Skeletal muscle satellite cell (primary cell): ENCODE data around the gene METTL18. TPM values are rescaled to one million over a fixed set of nuclear protein-coding genes. Genes with fewer than 3 reads are reported as not detected.
A peak's percentile ranks its signal among the peaks of the same experiment; 100 is the strongest.

Experiments
- H3K27me3 ChIP-seq: 2 replicates; pipeline ENCODE4 v1.7.0; 2013; ENCODE audit warnings: low read length; ENCODE audit not compliant: control insufficient read depth, insufficient read depth
- H3K36me3 ChIP-seq: 2 replicates; pipeline ENCODE4 v1.7.0; 2013; ENCODE audit warnings: mild to moderate bottlenecking, control low read depth, low read length; ENCODE audit not compliant: insufficient read depth
- H3K4me1 ChIP-seq: 2 replicates; pipeline ENCODE4 v1.7.0; 2013; ENCODE audit warnings: low read length; ENCODE audit not compliant: control insufficient read depth, insufficient read depth
- H3K4me2 ChIP-seq: 2 replicates; pipeline ENCODE4 v1.7.0; 2013; ENCODE audit warnings: mild to moderate bottlenecking, low read length
- H3K4me3 ChIP-seq: 2 replicates; pipeline ENCODE4 v1.7.0; 2013; ENCODE audit warnings: low read length
- H3K9ac ChIP-seq: 2 replicates; pipeline ENCODE4 v1.7.0; 2013; ENCODE audit warnings: mild to moderate bottlenecking, low read depth, low read length, moderate library complexity
- H3K9me3 ChIP-seq: replicated peaks from 2 replicates; pipeline ENCODE4 v1.7.0; 2013; ENCODE audit warnings: mild to moderate bottlenecking, control low read depth, low read length
- total RNA-seq: library from RNA; depleted of rRNA; stranded (reverse); fragments of >200 nt; gene quantifications from 2 replicates; pipeline ENCODE4 v1.2.3, GENCODE V29; 2012; rRNA removed

METTL18 gene
- 5.7 and 7.9 TPM in 2 replicates for total RNA-seq

DNA sequence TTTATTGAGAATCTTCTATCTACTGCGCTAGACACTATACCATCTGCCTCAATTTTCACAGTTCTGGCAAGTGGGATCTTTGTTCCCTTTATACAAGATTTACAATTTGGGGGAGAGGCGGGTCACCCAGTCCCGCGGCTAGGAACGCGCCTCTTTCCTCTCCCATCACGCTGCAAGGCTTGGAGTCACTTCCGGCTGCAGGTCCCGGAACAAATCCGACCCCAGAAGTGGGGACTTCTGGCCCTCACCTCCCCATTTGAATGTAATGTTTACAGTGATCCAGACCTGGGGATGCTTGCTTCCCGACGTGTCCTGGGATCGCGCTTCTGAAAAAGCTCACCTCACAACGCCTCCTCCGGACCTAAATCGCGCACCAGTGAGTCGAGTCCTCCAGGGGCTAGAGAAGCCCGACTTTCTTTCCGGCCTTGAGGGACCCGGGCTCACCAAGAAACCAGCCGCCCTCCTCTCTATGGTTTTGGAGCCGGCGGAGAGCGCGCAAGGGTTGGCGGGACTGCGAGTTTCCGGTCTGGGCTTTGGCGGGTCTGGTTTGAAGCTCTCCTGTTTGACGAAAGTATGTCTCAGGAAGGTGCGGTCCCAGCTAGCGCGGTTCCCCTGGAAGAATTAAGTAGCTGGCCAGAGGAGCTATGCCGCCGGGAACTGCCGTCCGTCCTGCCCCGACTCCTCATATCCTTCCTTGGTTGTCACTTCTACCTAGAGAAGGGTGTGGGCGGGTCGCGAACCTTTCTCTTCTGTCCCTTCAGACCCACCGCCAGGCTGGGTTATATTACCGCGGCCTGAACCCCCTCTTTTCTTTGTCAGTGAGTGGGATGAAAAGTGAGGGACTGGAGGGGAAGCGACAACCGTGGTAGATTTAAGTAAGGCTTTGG, at the start of gene METTL18:
Gene METTL18, minus strand, starts transcription at position 378 of the 887 bp plus-strand sequence. CDS start 1,212 bp downstream, outside the sequence.
- Histone ChIP-seq H3K4me2 (peak within 1 kb of the TSS; percentile 90), H3K9me3 (no peaks in the 10 kb centered on the region), H3K4me1 (peaks cover 16% of the 10 kb centered on the region), H3K36me3 (peaks cover 1% of the 10 kb centered on the region), H3K27me3 (no peaks in the 10 kb centered on the region), H3K9ac (peak within 1 kb of the TSS; percentile 94), H3K4me3 (peak within 1 kb of the TSS; percentile 94)

DNA sequence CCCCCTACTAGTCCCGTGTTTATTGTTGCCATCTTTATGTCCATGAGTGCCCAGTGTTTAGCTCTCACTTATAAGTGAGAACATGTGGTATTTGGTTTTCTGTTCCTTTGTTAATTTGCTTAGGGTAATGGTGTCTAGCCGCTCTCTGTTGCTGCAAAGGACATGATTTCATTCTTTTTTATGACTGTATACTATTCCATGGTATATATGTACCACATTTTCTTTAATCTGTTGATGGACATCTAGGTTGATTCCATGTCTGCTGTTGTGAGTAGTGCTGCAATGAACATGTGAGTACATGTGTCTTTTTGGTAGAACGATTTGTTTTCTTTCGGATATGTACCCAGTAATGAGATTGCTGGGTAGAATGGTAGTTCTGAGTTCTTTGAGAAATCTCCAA, 44.2 kb upstream of the METTL18 start:
- Histone ChIP-seq H3K4me2 (no peak overlapping the region), H3K36me3 (peaks cover 12% of the 10 kb centered on the region), H3K9ac (no peak overlapping the region), H3K4me1 (no peaks in the 10 kb centered on the region), H3K27me3 (no peaks in the 10 kb centered on the region), H3K9me3 (no peaks in the 10 kb centered on the region), H3K4me3 (no peak overlapping the region)

DNA sequence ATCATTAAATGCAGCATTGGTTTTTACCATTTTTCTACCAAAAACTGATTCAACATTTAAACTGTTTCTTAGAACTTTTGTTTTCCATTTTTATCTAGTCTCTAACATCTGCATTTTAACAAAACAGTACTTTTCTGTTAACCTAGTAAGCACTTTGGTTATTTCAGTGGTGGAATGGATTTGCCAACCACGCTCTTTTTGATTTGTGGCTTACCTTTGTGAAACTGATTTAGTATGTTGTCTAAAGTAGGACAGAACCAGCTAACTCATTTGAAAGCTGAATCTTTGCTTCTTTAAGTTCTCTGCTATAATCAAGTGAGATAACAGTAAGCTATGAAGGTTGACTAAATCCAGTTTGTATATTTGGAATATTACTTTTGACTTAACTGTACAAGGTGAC, 41.5 kb upstream of the METTL18 start:
- Histone ChIP-seq H3K4me1 (no peaks in the 10 kb centered on the region), H3K9me3 (no peaks in the 10 kb centered on the region), H3K4me2 (no peak overlapping the region), H3K27me3 (no peaks in the 10 kb centered on the region), H3K9ac (no peak overlapping the region), H3K4me3 (no peak overlapping the region), H3K36me3 (peaks cover 11% of the 10 kb centered on the region)

DNA sequence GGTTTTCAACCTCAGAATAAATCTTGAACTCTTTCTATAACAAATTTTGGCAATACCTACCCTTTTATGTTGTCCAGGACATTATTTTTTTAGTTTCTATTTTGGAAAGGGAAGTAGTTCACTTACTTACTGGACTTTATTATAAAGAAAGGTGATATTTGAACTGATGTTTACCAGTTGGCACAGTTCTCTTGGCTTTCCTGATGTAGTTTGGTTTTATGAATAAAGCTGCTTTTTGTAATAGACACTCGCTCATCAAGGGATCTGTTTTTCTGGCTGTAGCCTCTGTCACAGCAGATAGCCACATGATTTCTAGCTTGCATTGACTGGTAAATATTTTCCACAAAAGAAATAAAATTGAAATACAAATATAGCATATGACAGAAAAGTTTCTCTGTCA, 40.9 kb upstream of the METTL18 start:
- no peaks in the 10 kb centered on the region for H3K4me1 ChIP-seq
- no peak overlapping the region for H3K4me3 ChIP-seq
- H3K36me3 ChIP-seq, result peaks cover 11% of the 10 kb centered on the region
- H3K4me2 ChIP-seq, result no peak overlapping the region
- H3K27me3 ChIP-seq, result no peaks in the 10 kb centered on the region
- no peaks in the 10 kb centered on the region for H3K9me3 ChIP-seq
- H3K9ac ChIP-seq, result no peak overlapping the region

DNA sequence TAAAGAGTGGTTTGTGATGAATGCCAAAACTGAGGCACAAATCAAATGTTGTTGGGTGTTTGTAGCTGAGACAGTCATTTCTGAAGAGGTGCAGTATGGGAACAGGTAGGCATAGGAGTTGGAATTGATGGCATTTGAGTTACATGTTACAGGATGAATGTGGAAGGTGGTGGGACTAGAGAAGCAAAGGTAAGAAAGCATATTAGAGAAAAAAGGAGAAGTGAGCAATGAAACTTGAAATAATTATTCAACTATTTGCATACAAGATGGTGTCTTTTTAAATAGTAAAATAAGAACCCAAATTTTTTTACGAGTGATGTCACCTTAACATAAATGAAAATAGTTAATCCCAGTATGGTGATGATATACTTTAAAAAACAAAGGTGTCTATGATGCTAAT, 40.2 kb upstream of the METTL18 start:
- H3K4me3 ChIP-seq, result no peak overlapping the region
- H3K27me3 ChIP-seq, result no peaks in the 10 kb centered on the region
- H3K9ac ChIP-seq, result no peak overlapping the region
- H3K36me3 ChIP-seq, result peaks cover 11% of the 10 kb centered on the region
- H3K9me3 ChIP-seq, result no peaks in the 10 kb centered on the region
- no peaks in the 10 kb centered on the region for H3K4me1 ChIP-seq
- H3K4me2 ChIP-seq, result no peak overlapping the region

DNA sequence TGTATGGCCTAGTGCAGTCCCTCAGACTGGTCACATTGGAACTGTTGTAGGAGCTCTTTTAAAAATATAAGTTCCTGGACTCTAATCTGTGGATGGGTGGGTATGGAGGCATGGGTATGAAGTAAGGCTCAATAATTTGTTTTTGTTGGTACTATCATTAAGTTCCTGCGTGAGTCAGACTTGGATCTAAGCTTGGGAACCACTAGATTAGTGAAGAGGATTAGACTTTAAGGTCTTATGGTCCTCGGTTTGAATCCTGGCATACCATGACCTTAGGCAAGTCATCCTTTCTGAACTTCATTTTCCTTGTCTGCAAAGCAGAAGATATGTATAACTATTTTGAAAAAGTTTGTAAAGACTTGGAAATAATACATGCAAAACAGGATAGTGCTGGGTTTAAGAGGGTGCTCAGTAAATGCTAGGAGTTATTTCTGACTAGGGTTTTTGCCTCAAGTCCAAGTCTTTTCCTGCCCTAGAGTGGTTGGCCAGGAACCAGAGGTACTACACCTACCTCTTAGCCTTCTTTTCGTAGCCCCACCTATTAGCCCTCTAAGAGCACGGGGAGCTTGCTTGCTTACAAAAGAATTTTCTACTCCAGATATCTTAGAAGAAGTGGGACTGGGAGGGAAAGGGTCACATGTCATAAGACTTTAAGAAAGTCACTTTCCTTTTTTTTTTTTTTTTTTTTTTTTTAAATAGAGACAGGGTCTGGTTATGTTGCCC, 38.6 kb upstream of the METTL18 start:
- Histone ChIP-seq H3K36me3 (peaks cover 8% of the 10 kb centered on the region), H3K4me2 (no peak overlapping the region), H3K4me3 (no peak overlapping the region), H3K27me3 (no peaks in the 10 kb centered on the region), H3K9me3 (no peaks in the 10 kb centered on the region), H3K4me1 (no peaks in the 10 kb centered on the region), H3K9ac (no peak overlapping the region)

DNA sequence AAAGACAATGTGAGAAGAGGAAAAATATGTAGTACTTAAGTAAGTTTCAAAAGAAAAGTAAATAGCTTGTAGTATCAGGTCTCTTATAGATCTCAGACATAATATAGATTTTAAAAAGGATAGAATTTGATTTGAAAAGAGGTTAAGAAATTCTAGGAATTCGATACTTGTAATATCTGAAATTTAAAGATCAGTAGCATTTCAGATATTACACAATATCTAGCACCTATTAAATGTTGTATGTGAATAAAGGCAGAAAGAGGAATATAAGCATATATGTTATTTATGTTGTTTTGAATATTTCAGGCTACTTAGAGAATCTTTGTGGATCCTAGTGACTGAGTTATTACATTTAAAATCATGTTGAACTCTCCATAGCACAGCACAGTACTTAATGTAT, 35.0 kb upstream of the METTL18 start:
- Histone ChIP-seq H3K9ac (no peak overlapping the region), H3K4me3 (no peak overlapping the region), H3K4me1 (no peaks in the 10 kb centered on the region), H3K4me2 (no peak overlapping the region), H3K9me3 (no peaks in the 10 kb centered on the region), H3K27me3 (no peaks in the 10 kb centered on the region), H3K36me3 (peaks cover 16% of the 10 kb centered on the region)

DNA sequence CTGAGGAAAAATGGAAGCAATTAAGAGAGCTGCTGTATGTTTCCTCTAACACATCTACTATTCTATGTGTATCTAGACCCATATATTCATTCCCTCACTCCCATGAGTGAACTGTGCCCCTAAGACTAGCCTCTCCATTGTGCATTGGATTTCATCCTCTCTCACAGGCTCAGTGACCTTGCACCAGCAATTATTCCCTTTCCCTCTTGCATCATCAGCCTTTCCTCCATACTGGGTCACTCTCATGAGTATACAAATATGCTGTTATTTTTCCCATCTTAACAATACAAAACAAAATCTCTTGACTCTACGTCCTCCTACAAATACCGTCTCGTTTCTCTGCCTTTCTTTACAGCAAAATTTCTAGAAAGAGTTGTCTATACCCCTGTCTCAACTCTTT, 29.4 kb upstream of the METTL18 start:
- Histone ChIP-seq H3K9ac (no peak overlapping the region), H3K4me3 (no peak overlapping the region), H3K36me3 (peaks cover 15% of the 10 kb centered on the region)

DNA sequence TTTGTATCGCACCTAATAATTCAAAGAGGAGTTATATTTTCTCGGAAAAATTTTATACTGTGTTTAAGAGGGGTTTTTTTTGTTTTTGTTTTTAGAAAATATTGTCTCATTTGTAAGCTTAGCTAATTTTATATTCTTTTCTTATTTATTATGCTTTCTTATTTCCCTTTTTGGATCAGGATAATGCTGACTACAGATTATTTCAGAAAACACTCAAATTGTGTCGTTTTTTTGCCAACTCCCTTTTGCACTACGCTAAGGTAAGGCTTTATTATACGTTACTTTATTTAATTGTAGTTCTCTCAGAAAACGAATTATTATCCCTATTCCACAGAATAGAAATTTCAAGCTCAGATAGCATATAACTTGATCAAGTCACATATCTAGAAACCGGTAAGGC, 26.8 kb upstream of the METTL18 start:
- no peaks in the 10 kb centered on the region for H3K27me3 ChIP-seq
- H3K36me3 ChIP-seq, result peaks cover 9% of the 10 kb centered on the region
- no peak overlapping the region for H3K9ac ChIP-seq
- H3K4me3 ChIP-seq, result no peak overlapping the region
- no peak overlapping the region for H3K4me2 ChIP-seq
- no peaks in the 10 kb centered on the region for H3K4me1 ChIP-seq
- no peaks in the 10 kb centered on the region for H3K9me3 ChIP-seq

More for the DNA sequence above, 29.4 kb upstream of the METTL18 start:
- no peaks in the 10 kb centered on the region for H3K27me3 ChIP-seq
- no peak overlapping the region for H3K4me2 ChIP-seq
- H3K9me3 ChIP-seq, result no peaks in the 10 kb centered on the region
- no peaks in the 10 kb centered on the region for H3K4me1 ChIP-seq

DNA sequence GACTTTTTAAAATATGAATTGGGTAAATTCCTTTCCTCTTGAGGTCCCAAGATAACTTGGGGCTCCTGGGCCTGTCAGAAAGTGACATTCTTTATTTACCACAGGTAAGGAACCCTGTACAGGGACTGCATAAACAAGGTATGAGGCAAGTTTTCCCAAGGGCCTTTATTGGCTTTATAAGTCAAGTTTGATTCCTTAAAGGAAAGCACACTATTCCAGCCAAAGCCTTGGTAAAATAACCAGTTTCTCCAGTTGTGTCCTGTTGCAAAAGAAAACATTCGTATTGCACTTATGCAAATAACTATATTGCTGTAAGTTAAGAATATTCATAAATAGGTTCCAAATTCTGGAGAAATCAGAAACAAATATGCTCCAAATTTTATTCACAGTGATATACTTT, 21.9 kb upstream of the METTL18 start:
- H3K36me3 ChIP-seq, result no peaks in the 10 kb centered on the region
- H3K4me3 ChIP-seq, result no peak overlapping the region
- no peaks in the 10 kb centered on the region for H3K9me3 ChIP-seq
- H3K4me1 ChIP-seq, result no peaks in the 10 kb centered on the region
- no peak overlapping the region for H3K4me2 ChIP-seq
- no peak overlapping the region for H3K9ac ChIP-seq
- no peaks in the 10 kb centered on the region for H3K27me3 ChIP-seq

DNA sequence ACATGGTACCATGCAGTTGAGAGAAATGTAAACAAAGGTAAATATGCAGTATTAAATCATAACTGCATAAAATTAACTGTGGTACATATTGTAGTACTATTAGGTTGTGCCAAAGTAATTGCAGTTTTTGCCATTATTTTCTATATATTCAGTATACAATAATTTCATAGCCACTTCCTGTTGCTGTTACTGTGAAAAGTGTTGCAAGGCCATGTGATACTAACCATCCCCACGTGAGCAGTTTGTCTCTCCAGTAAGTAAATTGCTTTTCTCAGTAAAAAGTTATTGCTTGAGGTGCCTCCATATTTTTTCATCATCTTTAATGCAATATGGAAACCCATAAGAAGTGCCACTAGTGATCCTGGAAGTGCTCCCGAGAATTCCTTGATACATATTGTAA, 19.6 kb upstream of the METTL18 start:
- H3K4me3 ChIP-seq, result no peak overlapping the region

More for the DNA sequence above, 19.6 kb upstream of the METTL18 start:
- H3K9me3 ChIP-seq, result no peaks in the 10 kb centered on the region
- H3K27me3 ChIP-seq, result no peaks in the 10 kb centered on the region
- no peak overlapping the region for H3K4me2 ChIP-seq
- H3K4me1 ChIP-seq, result no peaks in the 10 kb centered on the region
- H3K9ac ChIP-seq, result no peak overlapping the region
- H3K36me3 ChIP-seq, result no peaks in the 10 kb centered on the region
